Ectodermal cell (in vitro differentiated cells): ENCODE measurements around the gene RXFP3.
"Not testable (repeated sequence)": the region's sequence is repeated elsewhere in the genome, so short reads cannot be mapped to it uniquely, and the experiment has no call there.

Experiments
- H3K27ac ChIP-seq: 2 replicates; pipeline ENCODE4 v1.7.0; 2013; ENCODE audit warnings: mild to moderate bottlenecking, low read depth, low read length; ENCODE audit not compliant: insufficient read depth, poor library complexity, severe bottlenecking
- H3K27me3 ChIP-seq: 2 replicates; pipeline ENCODE4 v1.7.0; 2013; ENCODE audit warnings: mild to moderate bottlenecking, low read length; ENCODE audit not compliant: insufficient read depth, control insufficient read depth, poor library complexity, severe bottlenecking
- H3K36me3 ChIP-seq: one replicate; pipeline ENCODE4 v1.7.0; 2013; ENCODE audit warnings: low read length; ENCODE audit not compliant: control insufficient read depth, insufficient read depth
- H3K4me1 ChIP-seq: one replicate; pipeline ENCODE4 v1.7.0; 2013; ENCODE audit warnings: low read length; ENCODE audit not compliant: control insufficient read depth, insufficient read depth
- H3K4me3 ChIP-seq: 2 replicates; pipeline ENCODE4 v1.7.0; 2013; ENCODE audit warnings: low read depth, low read length, control low read depth; ENCODE audit not compliant: insufficient read depth
- H3K9me3 ChIP-seq: 2 replicates; pipeline ENCODE4 v1.7.0; 2013; ENCODE audit warnings: mild to moderate bottlenecking, low read length, moderate library complexity; ENCODE audit not compliant: control insufficient read depth
- WGBS, 2 experiments: methylation state at CpG; one replicate each; pipeline ENCODE4 v1.1.7; 2013; ENCODE audit warnings: missing lambda C conversion rate in 2 of 2; 5-methylcytosine and 5-hydroxymethylcytosine counted together

The RXFP3 gene

GRCh38 chr5:33934176-33934575 lies 2.0 kb upstream of the RXFP3 start:
- H3K36me3 ChIP-seq = no peaks in the 10 kb centered on the region
- WGBS, 2 experiments = 87 to 95% methylated on average over 1 of the region's 1 CpG
- no peak overlapping the region for H3K27ac ChIP-seq
- H3K4me3 ChIP-seq = no peak overlapping the region
- peaks cover 30% of the 10 kb centered on the region for H3K27me3 ChIP-seq
- H3K9me3 ChIP-seq = no peaks in the 10 kb centered on the region
- no peaks in the 10 kb centered on the region for H3K4me1 ChIP-seq

GRCh38 chr5:33936004-33936380 lies 194 bp upstream of the RXFP3 start:
- peaks cover 30% of the 10 kb centered on the region for H3K27me3 ChIP-seq
- H3K4me1 ChIP-seq = no peaks in the 10 kb centered on the region
- H3K9me3 ChIP-seq = no peaks in the 10 kb centered on the region
- peak overlapping the region; percentile 37 for H3K4me3 ChIP-seq
- WGBS, 2 experiments = 1 to 2% methylated on average over 30 of the region's 30 CpGs
- no peaks in the 10 kb centered on the region for H3K36me3 ChIP-seq
- no peak overlapping the region for H3K27ac ChIP-seq

GRCh38 chr5:33937017-33937706 lies 976 bp downstream of the RXFP3 start:
- H3K4me3 ChIP-seq = no peak overlapping the region
- no peaks in the 10 kb centered on the region for H3K4me1 ChIP-seq
- 95 to 96% methylated on average over 54 of the region's 54 CpGs for WGBS, 2 experiments

GRCh38 chr5:33937707-33938506 lies 1.7 kb downstream of the RXFP3 start:
- no peaks in the 10 kb centered on the region for H3K9me3 ChIP-seq
- H3K36me3 ChIP-seq = no peaks in the 10 kb centered on the region
- peaks cover 30% of the 10 kb centered on the region for H3K27me3 ChIP-seq
- 93 to 94% methylated on average over 54 of the region's 54 CpGs for WGBS, 2 experiments
- no peaks in the 10 kb centered on the region for H3K4me1 ChIP-seq
- H3K4me3 ChIP-seq = no peak overlapping the region
- H3K27ac ChIP-seq = no peak overlapping the region

More at GRCh38 chr5:33937017-33937706, 976 bp downstream of the RXFP3 start:
- Histone ChIP-seq H3K9me3 (no peaks in the 10 kb centered on the region), H3K27ac (no peak overlapping the region), H3K27me3 (peaks cover 30% of the 10 kb centered on the region), H3K36me3 (no peaks in the 10 kb centered on the region)

GRCh38 chr5:33938507-33938796 lies 2.3 kb downstream of the RXFP3 start:
- H3K27ac ChIP-seq = no peak overlapping the region
- H3K9me3 ChIP-seq = no peaks in the 10 kb centered on the region
- peaks cover 30% of the 10 kb centered on the region for H3K27me3 ChIP-seq
- H3K4me3 ChIP-seq = no peak overlapping the region
- H3K4me1 ChIP-seq = no peaks in the 10 kb centered on the region
- no peaks in the 10 kb centered on the region for H3K36me3 ChIP-seq
- WGBS, 2 experiments = 93 to 94% methylated on average over 14 of the region's 14 CpGs

GRCh38 chr5:33938881-33939280 lies 2.7 kb downstream of the RXFP3 start:
- WGBS, 2 experiments = 91 to 92% methylated on average over 14 to 15 of the region's 15 CpGs
- H3K4me1 ChIP-seq = no peaks in the 10 kb centered on the region
- H3K9me3 ChIP-seq = no peaks in the 10 kb centered on the region
- no peaks in the 10 kb centered on the region for H3K36me3 ChIP-seq
- H3K4me3 ChIP-seq = no peak overlapping the region
- H3K27me3 ChIP-seq = peaks cover 30% of the 10 kb centered on the region
- no peak overlapping the region for H3K27ac ChIP-seq

GRCh38 chr5:33939556-33940262 lies 3.5 kb downstream of the RXFP3 start:
- H3K4me1 ChIP-seq = no peaks in the 10 kb centered on the region
- H3K27me3 ChIP-seq = peaks cover 30% of the 10 kb centered on the region
- WGBS, 2 experiments = 94 to 95% methylated on average over 8 of the region's 8 CpGs
- no peak overlapping the region for H3K4me3 ChIP-seq
- H3K36me3 ChIP-seq = no peaks in the 10 kb centered on the region
- no peaks in the 10 kb centered on the region for H3K9me3 ChIP-seq
- no peak overlapping the region for H3K27ac ChIP-seq

- H3K36me3 ChIP-seq = no peaks in the 10 kb centered on the region
- peaks cover 19% of the 10 kb centered on the region for H3K27me3 ChIP-seq
- no peak overlapping the region for H3K27ac ChIP-seq
- no peaks in the 10 kb centered on the region for H3K9me3 ChIP-seq
- no peaks in the 10 kb centered on the region for H3K4me1 ChIP-seq
- 87 to 96% methylated on average over 5 of the region's 5 CpGs for WGBS, 2 experiments
- no peak overlapping the region for H3K4me3 ChIP-seq
These were observed 4.9 kb downstream of the RXFP3 start for GRCh38 chr5:33941090-33941489.

- Histone ChIP-seq H3K9me3 (no peaks in the 10 kb centered on the region), H3K27ac (no peak overlapping the region), H3K4me3 (no peak overlapping the region), H3K27me3 (no peaks in the 10 kb centered on the region), H3K36me3 (no peaks in the 10 kb centered on the region), H3K4me1 (no peaks in the 10 kb centered on the region)
- WGBS, 2 experiments = 82 to 84% methylated on average over 12 of the region's 12 CpGs
These were observed 8.5 kb downstream of the RXFP3 start for GRCh38 chr5:33944543-33945132.

GRCh38 chr5:33952175-33952574 lies 16.0 kb downstream of the RXFP3 start:
- not testable (repeated sequence) for H3K27ac ChIP-seq, H3K4me3 ChIP-seq, H3K27me3 ChIP-seq, H3K36me3 ChIP-seq, H3K9me3 ChIP-seq, H3K4me1 ChIP-seq
- 91 to 96% methylated on average over 4 of the region's 5 CpGs for WGBS, 2 experiments
